OCI-LY7 (cell line): ENCODE data around the gene TMEM239. TPM values are rescaled to one million over a fixed set of nuclear protein-coding genes. Genes with fewer than 3 reads are reported as not detected.

Experiments
- BruUV-seq: library from RNA; stranded (reverse); fragments of 400-500 nt; replicated peaks from 2 replicates; lab custom pipeline; 2021; lab: Mats Ljungman, UMichigan
- CTCF ChIA-PET: fragments of 300-600 bp; sonication (Branson Sonifier 250); formaldehyde crosslinking; loops from one replicate; lab custom pipeline; 2022; ENCODE audit warnings: antibody characterized with exemption; ENCODE audit not compliant: unreplicated experiment; lab: Charles Lee
- POLR2A ChIA-PET: fragments of 300-600 bp; sonication (Branson Sonifier 250); formaldehyde crosslinking; loops from one replicate; lab custom pipeline; 2022; ENCODE audit warnings: antibody characterized with exemption; lab: Charles Lee
- DNase-seq: peaks from one replicate; pipeline ENCODE4 v3.0.0-alpha.2; 2015; ENCODE audit warnings: low spot score
- H2AFZ ChIP-seq: fragments of 200-600 bp; sonication (generic), shearing (Covaris generic); 2 replicates; pipeline ENCODE4 v1.6.1; 2014; ENCODE audit warnings: mild to moderate bottlenecking, antibody characterized with exemption, low read length, moderate library complexity
- H3K27ac ChIP-seq: fragments of 200-600 bp; sonication (generic); 2 replicates; pipeline ENCODE4 v1.5.1; 2014; ENCODE audit warnings: mixed run types, low read depth, mild to moderate bottlenecking, moderate library complexity, low read length, inconsistent platforms; ENCODE audit not compliant: poor library complexity, severe bottlenecking
- H3K36me3 ChIP-seq: fragments of 200-600 bp; sonication (generic); 2 replicates; pipeline ENCODE4 v1.6.1; 2014; ENCODE audit warnings: mild to moderate bottlenecking, antibody characterized with exemption, low read length, moderate library complexity, mixed read lengths; ENCODE audit not compliant: insufficient read depth
- H3K4me1 ChIP-seq: fragments of 200-600 bp; sonication (generic); 2 replicates; pipeline ENCODE4 v1.5.1; 2014; ENCODE audit warnings: mild to moderate bottlenecking, low read length; ENCODE audit not compliant: insufficient read depth, poor library complexity, severe bottlenecking
- H3K4me2 ChIP-seq: fragments of 200-600 bp; sonication (generic); 2 replicates; pipeline ENCODE4 v1.6.1; 2014; ENCODE audit warnings: mild to moderate bottlenecking, low read length
- H3K4me3 ChIP-seq: fragments of 200-600 bp; sonication (generic); 2 replicates; pipeline ENCODE4 v1.5.1; 2014; ENCODE audit warnings: mild to moderate bottlenecking, low read depth, low read length; ENCODE audit not compliant: poor library complexity, severe bottlenecking
- H3K79me2 ChIP-seq: fragments of 200-600 bp; sonication (generic); 2 replicates; pipeline ENCODE4 v1.6.1; 2016; ENCODE audit warnings: low read depth, mild to moderate bottlenecking, low read length, moderate library complexity, mixed read lengths; ENCODE audit not compliant: insufficient read depth
- H3K9me2 ChIP-seq: fragments of 200-600 bp; sonication (generic); 2 replicates; pipeline ENCODE4 v1.6.1; 2016; ENCODE audit warnings: mild to moderate bottlenecking, low read length, mixed read lengths; ENCODE audit not compliant: insufficient read depth
- H3K9me3 ChIP-seq: fragments of 200-600 bp; sonication (generic); 2 replicates; pipeline ENCODE4 v1.6.1; 2014; ENCODE audit warnings: mild to moderate bottlenecking, mixed run types, low read length, mixed read lengths
- H4K20me1 ChIP-seq: fragments of 200-600 bp; sonication (generic); 2 replicates; pipeline ENCODE4 v1.6.1; 2014; ENCODE audit warnings: mild to moderate bottlenecking, antibody characterized with exemption, low read length, moderate library complexity, mixed read lengths; ENCODE audit not compliant: insufficient read depth
- EZH2phosphoT487 ChIP-seq: fragments of 200-600 bp; sonication (generic); IDR thresholded peaks from 2 replicates; pipeline ENCODE4 v1.6.1; 2018; ENCODE audit warnings: low read depth, borderline replicate concordance, mild to moderate bottlenecking, mixed run types, antibody characterized with exemption, low read length, moderate library complexity, mixed read lengths
- intact Hi-C: fragments of 100-400 bp; cut with micrococcal nuclease; formaldehyde crosslinking; loops from one replicate; pipeline ENCODE4 v1.10.0; 2022; ENCODE audit not compliant: unreplicated experiment
- total RNA-seq, 2 experiments: library from RNA; depleted of rRNA in 1 of 2; stranded (reverse); fragments of >200 nt in 1 of 2; shearing (Covaris generic) in 1 of 2; gene quantifications; 2 replicates each; pipeline ENCODE4 v1.2.3, GENCODE V29; 2014 to 2022
- TF ChIP-seq, protein P1 (sequence below): fragments of 200-600 bp; sonication (generic); conservative IDR thresholded peaks from 2 replicates; pipeline ENCODE4 v1.5.1; 2014; ENCODE audit warnings: mild to moderate bottlenecking, antibody characterized with exemption, low read length, moderate library complexity, mixed read lengths

The TMEM239 gene
- total RNA-seq, 2 experiments from 2014 or later: not detected

- no peak overlapping the region for H3K4me3 ChIP-seq
- H3K4me1 ChIP-seq: no peaks in the 10 kb centered on the region
- H4K20me1 ChIP-seq: no peaks in the 10 kb centered on the region
- intact Hi-C loops: no loop called here
- H3K36me3 ChIP-seq: no peaks in the 10 kb centered on the region
- H3K79me2 ChIP-seq: no peaks in the 10 kb centered on the region
- CTCF ChIA-PET: no interaction called here
- no TSS peak for BruUV-seq
- no peak overlapping the region for H3K27ac ChIP-seq
- no peak overlapping the region for H2AFZ ChIP-seq
- no peak for TF ChIP-seq EZH2phosphoT487
- TF ChIP-seq, protein P1, sequence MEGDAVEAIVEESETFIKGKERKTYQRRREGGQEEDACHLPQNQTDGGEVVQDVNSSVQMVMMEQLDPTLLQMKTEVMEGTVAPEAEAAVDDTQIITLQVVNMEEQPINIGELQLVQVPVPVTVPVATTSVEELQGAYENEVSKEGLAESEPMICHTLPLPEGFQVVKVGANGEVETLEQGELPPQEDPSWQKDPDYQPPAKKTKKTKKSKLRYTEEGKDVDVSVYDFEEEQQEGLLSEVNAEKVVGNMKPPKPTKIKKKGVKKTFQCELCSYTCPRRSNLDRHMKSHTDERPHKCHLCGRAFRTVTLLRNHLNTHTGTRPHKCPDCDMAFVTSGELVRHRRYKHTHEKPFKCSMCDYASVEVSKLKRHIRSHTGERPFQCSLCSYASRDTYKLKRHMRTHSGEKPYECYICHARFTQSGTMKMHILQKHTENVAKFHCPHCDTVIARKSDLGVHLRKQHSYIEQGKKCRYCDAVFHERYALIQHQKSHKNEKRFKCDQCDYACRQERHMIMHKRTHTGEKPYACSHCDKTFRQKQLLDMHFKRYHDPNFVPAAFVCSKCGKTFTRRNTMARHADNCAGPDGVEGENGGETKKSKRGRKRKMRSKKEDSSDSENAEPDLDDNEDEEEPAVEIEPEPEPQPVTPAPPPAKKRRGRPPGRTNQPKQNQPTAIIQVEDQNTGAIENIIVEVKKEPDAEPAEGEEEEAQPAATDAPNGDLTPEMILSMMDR: no peak
- no peaks in the 10 kb centered on the region for H3K9me2 ChIP-seq
- POLR2A ChIA-PET: no interaction called here
- no peak for DNase-seq
- no peak overlapping the region for H3K4me2 ChIP-seq
- H3K9me3 ChIP-seq: no peaks in the 10 kb centered on the region
Observed at GRCh38 chr20:2817891-2818595, 1.9 kb downstream of the TMEM239 start.

- intact Hi-C loops: no loop called here
- Histone ChIP-seq H3K4me3 (no peak overlapping the region), H3K9me2 (no peaks in the 10 kb centered on the region), H3K36me3 (no peaks in the 10 kb centered on the region), H3K4me2 (no peak overlapping the region), H3K27ac (no peak overlapping the region), H2AFZ (no peak overlapping the region), H3K9me3 (no peaks in the 10 kb centered on the region), H3K79me2 (no peaks in the 10 kb centered on the region), H4K20me1 (no peaks in the 10 kb centered on the region), H3K4me1 (no peaks in the 10 kb centered on the region)
- CTCF ChIA-PET: no interaction called here
- no peak for TF ChIP-seq EZH2phosphoT487
- TF ChIP-seq, protein P1: no peak
- POLR2A ChIA-PET: no interaction called here
- BruUV-seq: no TSS peak
- no peak for DNase-seq
Observed at GRCh38 chr20:2820084-2820895, 4.1 kb downstream of the TMEM239 start.
